SK-N-SH treated with all-trans-retinoic acid at 6 μM for 48 hours (cell line): Measurements from ENCODE around the gene CTSC.

Experiments used
- ARNTL ChIP-seq: fragments of 450-650 bp; formaldehyde crosslinking; IDR thresholded peaks from 2 replicates; pipeline ENCODE4 v1.5.0; 2020; ENCODE audit warnings: low read depth, mild to moderate bottlenecking, moderate library complexity, borderline replicate concordance
- CSDC2 ChIP-seq: fragments of 250-450 bp; sonication (Bioruptor Pico); IDR thresholded peaks from 2 replicates; pipeline ENCODE4 v1.5.0; 2020; ENCODE audit warnings: mild to moderate bottlenecking, moderate library complexity
- TF ChIP-seq, protein P1 (sequence below): fragments of 250-450 bp; sonication (Bioruptor Pico); IDR thresholded peaks from 2 replicates; pipeline ENCODE4 v1.8.0; 2021; ENCODE audit warnings: low read depth, mild to moderate bottlenecking, moderate library complexity, borderline replicate concordance

DNA sequence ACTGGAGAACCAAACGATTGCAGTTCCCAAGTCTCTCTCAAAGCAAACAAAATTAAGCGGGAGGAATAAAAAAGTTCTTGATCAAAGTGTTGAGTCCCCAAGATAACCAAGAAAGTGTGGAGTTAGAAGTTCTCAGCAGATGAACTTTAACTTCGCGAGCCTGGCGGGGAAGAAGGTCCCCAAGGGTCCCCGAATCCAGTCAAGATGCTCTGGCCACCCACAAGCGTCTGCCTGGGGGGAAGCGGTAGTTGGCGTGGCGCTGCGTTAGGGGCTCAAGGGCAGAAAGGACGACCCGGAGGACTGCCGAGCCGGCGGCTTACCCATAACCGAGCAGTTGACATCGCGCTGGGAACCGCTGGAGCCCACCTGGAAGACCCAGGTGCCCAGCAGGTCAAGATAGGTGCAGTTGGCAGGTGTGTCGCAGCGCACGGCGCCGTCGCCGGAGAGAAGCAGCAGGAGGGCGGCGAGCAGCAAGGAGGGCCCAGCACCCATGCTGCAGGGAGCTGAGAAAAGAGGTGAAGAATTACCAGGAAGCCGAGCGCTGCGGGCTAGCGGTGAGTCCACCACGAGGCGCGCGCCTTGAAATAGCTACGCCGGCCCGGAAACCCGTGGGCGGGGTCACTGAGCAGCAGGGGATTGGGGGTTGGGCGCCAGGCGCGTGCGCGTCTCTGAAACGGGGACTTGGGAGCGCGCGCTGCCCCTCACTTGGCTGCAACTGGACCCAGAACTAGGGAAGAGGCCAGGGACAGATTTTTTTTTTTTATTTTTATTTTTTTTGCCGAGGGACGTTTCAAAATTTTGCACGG lies at the start of gene CTSC:
- TF ChIP-seq, protein P1, sequence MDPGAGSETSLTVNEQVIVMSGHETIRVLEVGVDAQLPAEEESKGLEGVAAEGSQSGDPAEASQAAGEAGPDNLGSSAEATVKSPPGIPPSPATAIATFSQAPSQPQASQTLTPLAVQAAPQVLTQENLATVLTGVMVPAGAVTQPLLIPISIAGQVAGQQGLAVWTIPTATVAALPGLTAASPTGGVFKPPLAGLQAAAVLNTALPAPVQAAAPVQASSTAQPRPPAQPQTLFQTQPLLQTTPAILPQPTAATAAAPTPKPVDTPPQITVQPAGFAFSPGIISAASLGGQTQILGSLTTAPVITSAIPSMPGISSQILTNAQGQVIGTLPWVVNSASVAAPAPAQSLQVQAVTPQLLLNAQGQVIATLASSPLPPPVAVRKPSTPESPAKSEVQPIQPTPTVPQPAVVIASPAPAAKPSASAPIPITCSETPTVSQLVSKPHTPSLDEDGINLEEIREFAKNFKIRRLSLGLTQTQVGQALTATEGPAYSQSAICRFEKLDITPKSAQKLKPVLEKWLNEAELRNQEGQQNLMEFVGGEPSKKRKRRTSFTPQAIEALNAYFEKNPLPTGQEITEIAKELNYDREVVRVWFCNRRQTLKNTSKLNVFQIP (CRISPR knock-in tag) = no peak
- TF ChIP-seq CSDC2 (peak; percentile 61; the same call in 1 of the 2 replicates), ARNTL (CRISPR knock-in tag) (no peak)
